IMR-90 (cell line): ENCODE results near the gene RHBDD1. TPM values are rescaled to one million over a fixed set of nuclear protein-coding genes. Genes with fewer than 3 reads are reported as not detected.

Experiments
- ATAC-seq: fragments of 200-7000 bp; cut with Tn5 transposase; 2 replicates; pipeline ENCODE4 v1.9.1; 2020; ENCODE audit warnings: low read depth, mild to moderate bottlenecking, moderate library complexity
- BruUV-seq: library from RNA; stranded (reverse); fragments of 400-500 nt; replicated peaks from 2 replicates; lab custom pipeline; 2021; lab: Mats Ljungman, UMichigan
- CTCF ChIA-PET: fragments of 300-600 bp; formaldehyde crosslinking; extraction: SDS; loops from one replicate; lab custom pipeline; 2021; ENCODE audit warnings: antibody characterized with exemption; lab: Yijun Ruan, JAX
- POLR2A ChIA-PET: fragments of 300-600 bp; sonication (Branson Sonifier 250); formaldehyde crosslinking; loops from one replicate; lab custom pipeline; 2022; ENCODE audit warnings: antibody characterized with exemption; ENCODE audit not compliant: unreplicated experiment; lab: Charles Lee
- DNase-seq: peaks from one replicate; pipeline ENCODE4 v3.0.0; 2013
- H2AFZ ChIP-seq: replicated peaks from 2 replicates; pipeline ENCODE3; 2013; ENCODE audit warnings: low read length, mild to moderate bottlenecking; ENCODE audit not compliant: poor library complexity
- H2AK5ac ChIP-seq: 2 replicates; pipeline ENCODE4 v1.6.1; 2013; ENCODE audit warnings: low read depth, low read length, inconsistent platforms
- H2AK9ac ChIP-seq: replicated peaks from 2 replicates; pipeline ENCODE3; 2013; ENCODE audit warnings: mild to moderate bottlenecking, low read depth, low read length, moderate library complexity; ENCODE audit not compliant: poor library complexity
- H2BK120ac ChIP-seq: 2 replicates; pipeline ENCODE4 v1.6.1; 2013; ENCODE audit warnings: low read depth, low read length, inconsistent platforms
- H2BK15ac ChIP-seq: 3 replicates; pipeline ENCODE4 v1.6.1; 2013; ENCODE audit warnings: low read depth, low read length, inconsistent platforms
- H2BK20ac ChIP-seq: 2 replicates; pipeline ENCODE4 v1.6.1; 2013; ENCODE audit warnings: low read depth, mild to moderate bottlenecking, inconsistent platforms, low read length, moderate library complexity
- H2BK5ac ChIP-seq: 2 replicates; pipeline ENCODE4 v1.6.1; 2013; ENCODE audit warnings: mild to moderate bottlenecking, low read depth, low read length, inconsistent platforms; ENCODE audit not compliant: poor library complexity, severe bottlenecking
- H3K14ac ChIP-seq: replicated peaks from 2 replicates; pipeline ENCODE4 v1.6.1; 2013; ENCODE audit warnings: low read depth, low read length, inconsistent platforms
- H3K18ac ChIP-seq: 2 replicates; pipeline ENCODE4 v1.6.1; 2013; ENCODE audit warnings: low read depth, low read length, control low read depth
- H3K23ac ChIP-seq: 2 replicates; pipeline ENCODE4 v1.6.1; 2013; ENCODE audit warnings: low read depth, low read length, inconsistent platforms
- H3K27ac ChIP-seq: 2 replicates; pipeline ENCODE4 v1.5.1; 2013; ENCODE audit warnings: mild to moderate bottlenecking, control low read depth, low read length; ENCODE audit not compliant: insufficient read depth
- H3K27me3 ChIP-seq: 2 replicates; pipeline ENCODE4 v1.6.1; 2013; ENCODE audit warnings: low read length; ENCODE audit not compliant: control insufficient read depth, insufficient read depth
- H3K36me3 ChIP-seq: 2 replicates; pipeline ENCODE4 v1.6.1; 2013; ENCODE audit warnings: low read length, mixed read lengths; ENCODE audit not compliant: control insufficient read depth, insufficient read depth
- H3K4ac ChIP-seq: 2 replicates; pipeline ENCODE4 v1.6.1; 2013; ENCODE audit warnings: low read depth, low read length, inconsistent platforms
- H3K4me1 ChIP-seq: 2 replicates; pipeline ENCODE4 v1.6.1; 2013; ENCODE audit warnings: low read length, mixed read lengths; ENCODE audit not compliant: control insufficient read depth, insufficient read depth
- H3K4me2 ChIP-seq: 2 replicates; pipeline ENCODE4 v1.6.1; 2013; ENCODE audit warnings: low read depth, mild to moderate bottlenecking, control low read depth, low read length, moderate library complexity
- H3K4me3 ChIP-seq: 2 replicates; pipeline ENCODE4 v1.5.1; 2013; ENCODE audit warnings: low read depth, mild to moderate bottlenecking, control low read depth, low read length, moderate library complexity; ENCODE audit not compliant: insufficient read depth
- H3K56ac ChIP-seq: 2 replicates; pipeline ENCODE4 v1.6.1; 2013; ENCODE audit warnings: low read length, inconsistent platforms; ENCODE audit not compliant: insufficient read depth; ENCODE audit errors: extremely low read depth
- H3K79me1 ChIP-seq, 2 experiments: 2 replicates each; pipeline ENCODE4 v1.6.1; 2013; ENCODE audit warnings: low read length in 2 of 2, inconsistent platforms in 1 of 2, low read depth in 1 of 2
- H3K9ac ChIP-seq: 2 replicates; pipeline ENCODE4 v1.6.1; 2013; ENCODE audit warnings: low read depth, low read length, control low read depth
- H3K9me1 ChIP-seq: 2 replicates; pipeline ENCODE4 v1.6.1; 2013; ENCODE audit warnings: low read length, inconsistent platforms; ENCODE audit not compliant: insufficient read depth
- H3K9me3 ChIP-seq: 2 replicates; pipeline ENCODE4 v1.6.1; 2013; ENCODE audit warnings: low read length; ENCODE audit not compliant: control insufficient read depth, insufficient read depth
- H4K20me1 ChIP-seq: 2 replicates; pipeline ENCODE4 v1.6.1; 2013; ENCODE audit warnings: low read length, inconsistent platforms; ENCODE audit not compliant: insufficient read depth
- H4K5ac ChIP-seq: 2 replicates; pipeline ENCODE4 v1.6.1; 2013; ENCODE audit warnings: mild to moderate bottlenecking, low read depth, low read length, control low read depth
- H4K8ac ChIP-seq, 2 experiments: 2 replicates each; pipeline ENCODE4 v1.6.1; 2013; ENCODE audit warnings: low read depth in 2 of 2, low read length in 2 of 2, control low read depth in 1 of 2, inconsistent platforms in 1 of 2
- H4K91ac ChIP-seq: 2 replicates; pipeline ENCODE4 v1.6.1; 2013; ENCODE audit warnings: low read depth, low read length, inconsistent platforms; ENCODE audit not compliant: insufficient read depth
- BHLHE40 ChIP-seq: fragments of 150-350 bp; IDR thresholded peaks from 2 replicates; pipeline ENCODE4 v1.6.1; 2016; ENCODE audit warnings: mild to moderate bottlenecking, low read depth, low read length
- CEBPB ChIP-seq: IDR thresholded peaks from 2 replicates; pipeline ENCODE4 v1.6.1; 2012; ENCODE audit warnings: low read depth, low read length, improper control_type of control experiment
- CHD1 ChIP-seq: IDR thresholded peaks from 2 replicates; pipeline ENCODE4 v1.6.1; 2012; ENCODE audit warnings: low read depth, low read length, improper control_type of control experiment
- CTCF ChIP-seq: conservative IDR thresholded peaks from 2 replicates; pipeline ENCODE4 v1.5.1; 2012; ENCODE audit warnings: mild to moderate bottlenecking, low read depth, low read length, improper control_type of control experiment
- FOS ChIP-seq: fragments of 150-350 bp; IDR thresholded peaks from 2 replicates; pipeline ENCODE4 v1.6.1; 2016; ENCODE audit warnings: low read depth, low read length
- MAZ ChIP-seq: IDR thresholded peaks from 2 replicates; pipeline ENCODE4 v1.6.1; 2012; ENCODE audit warnings: low read depth, mild to moderate bottlenecking, low read length, improper control_type of control experiment, moderate library complexity, borderline replicate concordance
- MXI1 ChIP-seq: IDR thresholded peaks from 2 replicates; pipeline ENCODE4 v1.6.1; 2012; ENCODE audit warnings: low read depth, mild to moderate bottlenecking, low read length, moderate library complexity, borderline replicate concordance
- NFE2L2 ChIP-seq: fragments of 150-350 bp; IDR thresholded peaks from 2 replicates; pipeline ENCODE4 v1.6.1; 2016; ENCODE audit warnings: low read depth, mild to moderate bottlenecking, low read length
- POLR2A ChIP-seq: IDR thresholded peaks from 2 replicates; pipeline ENCODE4 v1.6.1; 2012; ENCODE audit warnings: mild to moderate bottlenecking, low read depth, low read length
- RAD21 ChIP-seq: IDR thresholded peaks from 2 replicates; pipeline ENCODE4 v1.6.1; 2012; ENCODE audit warnings: low read length, improper control_type of control experiment
- RCOR1 ChIP-seq: IDR thresholded peaks from 2 replicates; pipeline ENCODE4 v1.6.1; 2012; ENCODE audit warnings: mild to moderate bottlenecking, low read length, improper control_type of control experiment; ENCODE audit not compliant: insufficient replicate concordance
- RFX5 ChIP-seq: IDR thresholded peaks from 2 replicates; pipeline ENCODE4 v1.8.0; 2012; ENCODE audit warnings: low read depth, mild to moderate bottlenecking, low read length, moderate library complexity
- SMC3 ChIP-seq: fragments of 150-350 bp; IDR thresholded peaks from 2 replicates; pipeline ENCODE4 v1.6.1; 2016; ENCODE audit warnings: low read depth, mild to moderate bottlenecking, antibody characterized with exemption, low read length, moderate library complexity
- USF2 ChIP-seq: fragments of 150-350 bp; IDR thresholded peaks from 2 replicates; pipeline ENCODE4 v1.6.1; 2017; ENCODE audit warnings: mild to moderate bottlenecking, antibody characterized with exemption, low read length, low read depth
- WGBS, 2 experiments: methylation state at CpG; one replicate each; pipeline versions ENCODE4 v1.1.5 to v1.1.7; 2013; ENCODE audit warnings: missing lambda C conversion rate in 2 of 2; ENCODE audit not compliant: insufficient read length in 1 of 2; ENCODE audit errors: extremely low coverage in 2 of 2; 5-methylcytosine and 5-hydroxymethylcytosine counted together
- dilution Hi-C: fragments of 300-500 bp; cut with HindIII; formaldehyde crosslinking; loops from one replicate; pipeline ENCODE4 v1.14.3; 2018; ENCODE audit warnings: low sequenced_read_pairs; ENCODE audit not compliant: unreplicated experiment
- in situ Hi-C: fragments of 300-500 bp; cut with MboI; formaldehyde crosslinking; loops from 3 replicates; pipeline ENCODE4 v1.14.3; 2019; ENCODE audit warnings: low sequenced_read_pairs, inconsistent platforms, mixed read lengths
- intact Hi-C: fragments of 100-400 bp; cut with micrococcal nuclease; formaldehyde crosslinking; loops from 2 replicates; pipeline ENCODE4 v1.10.0; 2022
- polyA plus RNA-seq, 3 experiments: library from polyadenylated mRNA; depleted of rRNA; stranded (reverse); fragments of >200 nt; gene quantifications; 2 replicates each; pipeline ENCODE4 v1.2.3, GENCODE V29; 2012; ENCODE audit warnings: low replicate concordance in 1 of 3
- total RNA-seq: library from RNA; depleted of rRNA; stranded (reverse); fragments of >200 nt; gene quantifications from 2 replicates; pipeline ENCODE4 v1.2.3, GENCODE V29; 2012

Gene RHBDD1
- total and polyA plus RNA-seq, 2 of the 4 experiments (the other 2 are of a cell fraction), result 9.7 to 14.0 TPM

GRCh38 chr2:226883296-226883795, 47.5 kb downstream of the RHBDD1 start:
- H3K9me1 ChIP-seq, result peaks cover 6% of the 10 kb centered on the region; the same call in 1 of the 2 replicates
- dilution Hi-C loops (no loop called here), in situ Hi-C loops (no loop called here), intact Hi-C loops (no loop called here)
- H3K18ac ChIP-seq, result no peak overlapping the region
- CTCF ChIA-PET, result no interaction called here
- WGBS, 2 experiments, result no CpG with 5 or more reads among the region's 4 CpGs
- ATAC-seq, result no peak
- no peak overlapping the region for H3K14ac ChIP-seq
- no peak overlapping the region for H2BK15ac ChIP-seq
- H2AFZ ChIP-seq, result no peak overlapping the region
- no peak overlapping the region for H3K23ac ChIP-seq
- TF ChIP-seq RAD21 (no peak), BHLHE40 (no peak), CHD1 (no peak), CEBPB (no peak), MAZ (no peak), RCOR1 (no peak), CTCF (no peak), MXI1 (no peak), USF2 (no peak), FOS (no peak), NFE2L2 (no peak), SMC3 (no peak), POLR2A (no peak), RFX5 (no peak)
- no peaks in the 10 kb centered on the region for H3K27me3 ChIP-seq
- no peak overlapping the region for H3K9ac ChIP-seq
- DNase-seq, result no peak
- H2AK9ac ChIP-seq, result no peak overlapping the region
- H3K4ac ChIP-seq, result no peak overlapping the region
- no peak overlapping the region for H3K56ac ChIP-seq
- no peaks in the 10 kb centered on the region; the same call in 1 of the 2 replicates for H3K9me3 ChIP-seq
- no peak overlapping the region for H4K8ac ChIP-seq
- H3K4me3 ChIP-seq, result no peak overlapping the region
- no peak overlapping the region for H3K27ac ChIP-seq
- no peak overlapping the region for H2BK5ac ChIP-seq
- no peak overlapping the region for H4K5ac ChIP-seq
- H4K91ac ChIP-seq, result no peak overlapping the region
- H2BK20ac ChIP-seq, result no peak overlapping the region
- no peaks in the 10 kb centered on the region for H4K20me1 ChIP-seq
- no peak overlapping the region for H3K4me2 ChIP-seq
- H3K79me1 ChIP-seq, result peaks cover 0 to 6% of the 10 kb centered on the region in 2 experiments; a peak in 1 of 4 replicates
- H2BK120ac ChIP-seq, result no peak overlapping the region
- no TSS peak for BruUV-seq
- H2AK5ac ChIP-seq, result no peak overlapping the region
- H3K36me3 ChIP-seq, result peaks cover 3% of the 10 kb centered on the region
- POLR2A ChIA-PET, result no interaction called here
- peaks cover 7% of the 10 kb centered on the region for H3K4me1 ChIP-seq
